Muscle of leg (tissue), 11 donors: Measurements from ENCODE around the gene DCTPP1. TPM values are rescaled to one million over a fixed set of nuclear protein-coding genes. Genes with fewer than 3 reads are reported as not detected.

Experiments used
- DNase-seq: peaks from one replicate; pipeline ENCODE4 v3.0.0; 2013
- H3K27ac ChIP-seq: one replicate; pipeline ENCODE4 v1.5.1; 2013; ENCODE audit warnings: mild to moderate bottlenecking, low read length, control low read depth
- H3K27me3 ChIP-seq: one replicate; pipeline ENCODE4 v1.6.1; 2013; ENCODE audit warnings: low read length; ENCODE audit not compliant: control insufficient read depth, insufficient read depth
- H3K36me3 ChIP-seq: one replicate; pipeline ENCODE4 v1.6.1; 2013; ENCODE audit warnings: low read length; ENCODE audit not compliant: control insufficient read depth, insufficient read depth
- H3K4me1 ChIP-seq: one replicate; pipeline ENCODE4 v1.6.1; 2013; ENCODE audit warnings: low read length; ENCODE audit not compliant: control insufficient read depth, insufficient read depth
- H3K4me3 ChIP-seq: one replicate; pipeline ENCODE4 v1.5.1; 2013; ENCODE audit warnings: low read length, control low read depth
- H3K9me3 ChIP-seq: replicated peaks from 2 replicates; pipeline ENCODE4 v1.6.1; 2013; ENCODE audit warnings: low read depth, low read length; ENCODE audit not compliant: control insufficient read depth
- WGBS: methylation state at CpG from one replicate; pipeline ENCODE4 v1.1.5; 2013; ENCODE audit warnings: missing lambda C conversion rate; ENCODE audit not compliant: insufficient coverage; 5-methylcytosine and 5-hydroxymethylcytosine counted together
- polyA plus RNA-seq, 8 donors: library from polyadenylated mRNA; unstranded; fragments of 120-200 nt; gene quantifications; one replicate each; pipeline versions ENCODE4 v1.2.1 to v1.2.3, GENCODE V29; 2013; ENCODE audit warnings: inconsistent platforms in 1 of 8, low replicate concordance in 1 of 8; ENCODE audit not compliant: insufficient read length in 8 of 8, insufficient read depth in 1 of 8
- total RNA-seq: library from RNA; stranded (reverse); fragments of 120-200 nt; gene quantifications from one replicate; pipeline ENCODE4 v1.2.4, GENCODE V29; 2013

DCTPP1 gene
- total and polyA plus RNA-seq, 9 donors: 13.0 to 36.5 (median 33.7) TPM

DNA sequence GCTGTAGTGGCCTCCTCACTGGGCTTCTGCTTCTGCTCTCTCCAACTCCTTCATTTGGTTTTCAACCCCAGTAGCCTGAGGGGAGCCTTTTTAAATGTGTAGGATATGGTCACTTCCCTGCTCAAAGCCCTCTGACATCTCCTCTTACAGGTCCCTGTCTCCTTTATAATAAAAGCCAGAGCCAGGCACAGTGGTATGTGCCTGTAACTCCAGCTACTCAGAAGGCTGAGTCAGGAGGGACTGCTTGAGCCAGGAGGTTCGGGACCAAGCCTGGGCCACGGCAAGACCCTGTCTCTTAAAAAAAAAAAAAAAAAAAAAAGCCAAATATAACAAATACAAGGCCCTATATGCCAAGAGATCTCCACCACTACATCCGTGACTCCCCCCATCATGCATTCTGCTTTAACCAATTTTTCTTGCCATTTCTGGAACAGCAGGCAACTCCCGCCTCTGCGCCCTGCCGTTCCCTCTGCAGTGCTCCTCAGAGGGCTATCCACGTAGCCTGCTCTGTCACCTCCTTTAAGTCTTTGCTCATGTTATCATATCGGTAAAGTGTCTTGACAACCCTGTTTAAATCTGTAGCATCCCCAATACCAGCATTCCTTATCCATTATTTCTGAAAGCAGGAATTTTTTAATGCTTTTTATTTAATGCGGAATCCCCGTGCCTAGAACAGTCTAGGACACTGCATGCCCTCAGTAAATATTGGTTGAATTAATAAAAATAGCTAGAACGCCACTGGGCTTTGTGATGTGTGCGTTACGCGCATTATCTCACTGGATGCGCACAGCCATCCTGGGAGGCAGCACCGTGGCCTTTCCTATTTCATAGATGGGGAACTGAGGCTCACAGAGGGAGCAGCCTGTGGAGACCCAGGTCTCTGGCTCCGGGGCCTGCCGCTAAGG is 13.0 kb downstream of the DCTPP1 start:
- Histone ChIP-seq H3K4me3 (peak overlapping the region; percentile 50), H3K27me3 (no peaks in the 10 kb centered on the region), H3K27ac (no peak overlapping the region), H3K4me1 (peaks cover 8% of the 10 kb centered on the region), H3K9me3 (no peaks in the 10 kb centered on the region), H3K36me3 (peaks cover 32% of the 10 kb centered on the region)
- 44% methylated on average over 12 of the region's 18 CpGs for WGBS
- DNase-seq: no peak

DNA sequence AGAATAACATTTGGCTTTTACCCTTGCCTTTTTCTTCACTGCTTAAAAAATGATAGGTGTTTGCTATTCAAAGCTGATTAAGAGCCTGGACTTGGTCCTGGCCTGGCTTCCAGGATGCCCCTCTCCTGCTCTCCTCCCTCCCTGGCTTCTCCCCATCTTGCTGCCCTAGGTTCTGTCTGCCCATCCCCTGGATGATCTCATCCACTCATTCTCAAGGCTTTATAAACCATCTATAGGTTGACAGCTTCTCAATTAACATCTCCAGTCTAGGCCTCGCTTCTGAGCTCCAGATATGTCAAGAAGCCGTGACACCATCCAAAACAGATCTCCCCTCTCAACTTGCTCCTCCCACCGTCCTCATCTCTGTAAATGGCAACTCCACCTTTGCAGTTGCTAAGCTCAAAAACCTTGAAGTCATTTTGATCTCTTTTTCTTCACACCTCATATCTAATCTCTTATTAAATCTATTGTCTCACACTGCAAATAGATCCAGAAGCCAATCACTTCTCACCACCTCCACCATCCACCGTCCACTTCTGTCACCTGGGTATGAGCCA is 13.7 kb downstream of the DCTPP1 start:
- peaks cover 8% of the 10 kb centered on the region for H3K4me1 ChIP-seq
- no peak for DNase-seq
- H3K36me3 ChIP-seq: peaks cover 35% of the 10 kb centered on the region
- H3K27me3 ChIP-seq: no peaks in the 10 kb centered on the region
- 85% methylated on average over 4 of the region's 4 CpGs for WGBS
- no peak overlapping the region for H3K4me3 ChIP-seq
- H3K9me3 ChIP-seq: no peaks in the 10 kb centered on the region
- no peak overlapping the region for H3K27ac ChIP-seq

- no peak for DNase-seq
- no peaks in the 10 kb centered on the region for H3K27me3 ChIP-seq
- no peaks in the 10 kb centered on the region for H3K9me3 ChIP-seq
- H3K27ac ChIP-seq: no peak overlapping the region
- H3K4me1 ChIP-seq: peaks cover 14% of the 10 kb centered on the region
- H3K36me3 ChIP-seq: peaks cover 35% of the 10 kb centered on the region
- H3K4me3 ChIP-seq: no peak overlapping the region
- WGBS: 93% methylated on average over 3 of the region's 5 CpGs
Observed at GRCh38 chr16:30414159-30414558, 15.7 kb downstream of the DCTPP1 start.

DNA sequence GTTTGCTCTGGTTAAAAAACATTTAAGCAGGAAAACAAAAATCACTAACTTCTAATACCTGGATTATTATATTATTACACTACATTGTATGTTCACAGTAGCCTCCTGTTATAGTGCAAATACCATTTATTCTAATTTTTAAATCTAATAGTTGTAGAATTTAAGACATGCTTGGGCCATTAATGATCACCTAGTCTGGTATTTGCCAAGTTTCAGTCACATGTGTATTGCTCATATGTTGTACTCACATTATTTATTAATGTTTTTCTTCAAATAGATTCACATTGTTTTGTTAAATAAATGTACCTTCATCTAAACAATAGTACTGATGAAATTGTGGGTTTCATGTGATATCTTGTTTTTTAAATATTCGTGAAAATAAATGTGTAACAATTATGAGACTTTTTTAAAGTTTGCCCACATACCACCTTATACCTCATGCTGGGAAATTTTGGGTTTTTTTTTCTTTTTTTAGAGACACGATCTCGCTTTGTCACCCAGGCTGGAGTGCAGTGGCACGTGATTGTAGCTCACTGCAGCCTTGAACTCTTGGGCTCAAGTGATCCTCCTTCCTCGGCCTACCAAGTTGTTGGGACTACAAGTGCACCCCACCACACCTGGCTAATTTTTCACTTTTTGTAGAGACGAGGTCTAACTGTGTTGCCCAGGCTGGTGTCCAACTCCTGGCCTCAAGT is 16.6 kb downstream of the DCTPP1 start:
- DNase-seq: no peak
- Histone ChIP-seq H3K27ac (no peak overlapping the region), H3K36me3 (peaks cover 40% of the 10 kb centered on the region), H3K27me3 (no peaks in the 10 kb centered on the region), H3K4me1 (peaks cover 19% of the 10 kb centered on the region), H3K9me3 (no peaks in the 10 kb centered on the region), H3K4me3 (no peak overlapping the region)
- 81% methylated on average over 3 of the region's 6 CpGs for WGBS

DNA sequence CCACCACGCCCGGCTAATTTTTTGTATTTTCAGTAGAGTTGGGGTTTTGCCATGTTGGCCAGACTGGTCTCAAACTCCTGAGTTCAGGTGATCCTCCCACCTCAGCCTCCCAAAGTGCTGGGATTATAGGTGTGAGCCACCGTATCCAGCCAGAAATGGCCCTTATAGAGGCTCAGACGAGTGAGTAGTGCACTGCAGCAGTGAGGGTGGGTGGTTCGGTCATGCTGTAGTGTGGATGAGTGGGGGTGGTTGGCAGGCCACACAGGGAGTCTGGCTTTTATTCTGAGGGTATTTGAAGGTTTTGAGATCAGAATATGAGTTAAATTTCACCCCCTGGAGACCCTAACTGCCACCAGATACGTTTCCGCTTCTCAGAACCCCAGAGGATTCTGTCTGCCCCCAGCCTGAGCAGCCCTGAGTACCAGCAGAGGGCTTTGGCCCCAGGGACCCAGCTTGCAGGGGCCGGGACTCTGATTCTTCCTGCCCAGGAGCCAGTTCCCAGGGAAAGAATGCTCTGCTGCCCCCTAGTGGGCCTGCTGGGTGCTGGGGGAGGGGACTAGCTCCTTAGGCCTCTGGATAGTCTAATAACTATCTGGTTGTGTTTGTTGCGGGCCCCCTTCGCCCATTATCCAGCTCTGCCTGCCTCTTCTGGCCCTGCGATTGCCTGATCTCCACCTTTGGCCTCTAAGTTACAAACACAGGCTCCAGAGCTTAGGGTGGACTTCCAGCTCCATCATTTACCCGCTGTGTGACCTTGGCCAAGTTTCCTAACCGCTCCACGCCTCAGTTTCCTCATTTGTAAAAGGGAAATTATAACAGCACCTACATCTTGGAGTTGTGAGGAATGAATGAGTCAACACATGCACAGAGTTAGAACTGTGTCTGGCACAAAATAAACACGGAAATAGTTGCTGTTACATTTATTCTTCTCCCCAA is 20.4 kb downstream of the DCTPP1 start:
- H3K4me3 ChIP-seq: no peak overlapping the region
- peaks cover 41% of the 10 kb centered on the region for H3K36me3 ChIP-seq
- no peaks in the 10 kb centered on the region for H3K9me3 ChIP-seq
- H3K27me3 ChIP-seq: no peaks in the 10 kb centered on the region
- peak; percentile 94 for DNase-seq
- H3K4me1 ChIP-seq: peaks cover 21% of the 10 kb centered on the region
- 28% methylated on average over 5 of the region's 15 CpGs for WGBS
- H3K27ac ChIP-seq: peak overlapping the region; percentile 60

DNA sequence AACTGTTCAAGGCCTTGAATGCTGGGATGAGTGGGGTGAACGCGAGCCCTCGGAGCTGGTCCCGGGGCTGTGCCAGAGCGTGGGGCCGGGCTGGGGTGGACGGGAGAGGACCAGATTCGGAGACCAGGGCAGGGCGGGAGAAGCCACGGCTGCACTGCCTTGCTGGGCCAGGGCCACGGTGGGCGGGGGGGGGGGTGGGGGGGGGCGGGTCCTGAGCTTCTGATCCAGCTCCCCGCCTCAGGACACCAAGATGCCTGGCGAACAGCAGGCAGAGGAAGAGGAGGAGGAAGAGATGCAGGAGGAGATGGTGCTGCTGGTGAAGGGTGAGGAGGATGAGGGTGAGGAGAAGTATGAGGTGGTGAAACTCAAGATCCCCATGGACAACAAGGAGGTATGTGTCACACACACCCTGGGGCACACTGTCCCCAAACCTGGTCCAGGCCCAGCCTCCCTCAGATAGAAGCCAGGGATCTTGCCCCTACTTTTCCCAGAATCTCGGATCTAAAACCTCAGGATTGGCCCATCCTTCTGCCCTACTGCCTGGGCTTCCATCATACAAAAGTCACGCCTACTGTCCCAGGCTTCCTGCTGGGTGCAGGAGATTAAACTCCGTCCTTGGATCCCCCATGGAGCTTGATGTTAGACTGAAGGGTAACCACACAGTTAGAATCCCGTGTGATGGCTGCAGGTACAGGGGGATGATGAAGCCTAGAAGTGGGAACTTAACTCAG is 21.9 kb downstream of the DCTPP1 start:
- peaks cover 31% of the 10 kb centered on the region for H3K36me3 ChIP-seq
- H3K4me1 ChIP-seq: peaks cover 21% of the 10 kb centered on the region
- H3K27ac ChIP-seq: peak overlapping the region; percentile 77
- WGBS: 6% methylated on average over 7 of the region's 19 CpGs
- no peaks in the 10 kb centered on the region for H3K9me3 ChIP-seq
- peak overlapping the region; percentile 72 for H3K4me3 ChIP-seq
- no peaks in the 10 kb centered on the region for H3K27me3 ChIP-seq
- no peak for DNase-seq

GRCh38 chr16:30407102-30407803 is 22.6 kb downstream of the DCTPP1 start, which contains the start of gene ZNF771:
Gene ZNF771, plus strand, starts transcription at chr16:30407606. Its CDS starts 448 bp downstream, at chr16:30408054.
- Histone ChIP-seq H3K4me3 (peak within 1 kb of the TSS; percentile 72), H3K4me1 (peaks cover 21% of the 10 kb centered on the region), H3K27me3 (no peaks in the 10 kb centered on the region), H3K9me3 (no peaks in the 10 kb centered on the region), H3K36me3 (peaks cover 25% of the 10 kb centered on the region), H3K27ac (peak within 1 kb of the TSS; percentile 89)
- WGBS: under 1% methylated on average over 62 of the region's 65 CpGs
- peak; percentile 97 for DNase-seq

DNA sequence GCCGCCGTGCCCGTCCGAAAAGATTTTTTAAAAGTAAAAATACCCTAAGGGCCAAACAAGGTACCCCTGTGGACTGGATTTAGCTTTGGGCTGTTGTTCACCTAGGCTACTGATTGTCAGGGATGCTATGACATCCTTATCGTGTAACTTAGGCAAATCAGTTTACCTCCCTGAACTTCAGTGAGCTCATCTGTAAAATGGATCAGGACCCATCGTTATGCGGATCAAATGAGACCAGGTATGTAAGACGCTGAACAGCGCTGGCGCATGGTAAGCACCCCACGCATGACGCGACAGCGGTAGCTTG is 23.1 kb downstream of the DCTPP1 start:
- no peaks in the 10 kb centered on the region for H3K27me3 ChIP-seq

More for the DNA sequence above, 23.1 kb downstream of the DCTPP1 start:
- peaks cover 21% of the 10 kb centered on the region for H3K4me1 ChIP-seq
- 19% methylated on average over 14 of the region's 14 CpGs for WGBS
- peak overlapping the region; percentile 89 for H3K27ac ChIP-seq
- DNase-seq: no peak
- H3K9me3 ChIP-seq: no peaks in the 10 kb centered on the region
- peak overlapping the region; percentile 72 for H3K4me3 ChIP-seq
- peaks cover 20% of the 10 kb centered on the region for H3K36me3 ChIP-seq
